Measurements from ENCODE around the gene SLC9A5. TPM values are rescaled to one million over a fixed set of nuclear protein-coding genes. Genes with fewer than 3 reads are reported as not detected.

SLC9A5 gene
- total and polyA plus RNA-seq, 2 donors (not counting 3 experiments of a cell fraction or from before 2014, with no cell fraction given): 2.7 to 2.8 TPM

GRCh38 chr16:67247192-67248072, 1.3 kb upstream of the SLC9A5 start, which contains the start of gene FHOD1:
TSS of gene FHOD1 (minus strand) at chr16:67247481. CDS start at chr16:67247410, 71 bp downstream.
- ChIA-PET POLR2A (interaction anchor here (0.7 to 2.7 kb wide), 7 partner anchors 11 to 167 kb away, joined by 3 to 10 read pairs (median 6); partner anchors contain the start of gene TMEM208), CTCF (interaction anchor here (0.6 to 3.2 kb wide), 16 partner anchors 9 to 274 kb away, joined by 3 to 18 read pairs (median 4); partner anchors contain the start of genes TMEM208 and TPPP3)
- Histone ChIP-seq H3K9me1 (replicated peaks; ENCODE audit: control insufficient read depth, extremely low read depth, insufficient read depth, low read length) (no peaks in the 10 kb centered on the region), H3K27me3 (ENCODE audit: control insufficient read depth in 2 of 2, insufficient read depth in 2 of 2, low read length in 2 of 2) (peaks cover 0 to 3% of the 10 kb centered on the region in 2 experiments), H4K20me1 (replicated peaks; ENCODE audit: control insufficient read depth, extremely low read depth, insufficient read depth, low read length) (no peaks in the 10 kb centered on the region), H3K9me3 (replicated peaks; ENCODE audit: control insufficient read depth, insufficient read depth, low read length) (no peaks in the 10 kb centered on the region), H3K9ac (replicated peaks; ENCODE audit: extremely low read depth, insufficient read depth, low read length) (peak within 1 kb of the TSS; percentile 69), H3K4me3 (replicated peaks in 1 of 3; ENCODE audit: insufficient read depth in 1 of 3, low read depth in 1 of 3, low read length in 3 of 3) (peak within 1 kb of the TSS; percentile 60 to 89 (median 83)), H3K4me1 (ENCODE audit: control insufficient read depth, extremely low read depth, insufficient read depth, low read length) (peaks cover 46% of the 10 kb centered on the region), H3K36me3 (ENCODE audit: control insufficient read depth in 2 of 2, extremely low read depth in 1 of 2, insufficient read depth in 2 of 2, low read length in 2 of 2) (no peaks in the 10 kb centered on the region), H3K79me2 (ENCODE audit: control insufficient read depth, insufficient read depth, low read length) (peaks cover 28% of the 10 kb centered on the region), H3K27ac (ENCODE audit: insufficient read depth, low read depth, low read length) (peak within 1 kb of the TSS; percentile 88), H2AFZ (ENCODE audit: low read depth, low read length) (peak within 1 kb of the TSS; percentile 84), H3K4me2 (ENCODE audit: insufficient read depth, low read length) (peak within 1 kb of the TSS; percentile 73)
- intact Hi-C loops (cut with micrococcal nuclease): loop anchor here (1.0 kb wide), 2 partner anchors 21 to 49 kb away; no protein-coding TSS in a partner anchor
- TF ChIP-seq POLR2AphosphoS5 (IDR thresholded peaks at IDR 0.05; ENCODE audit: insufficient read depth, low read depth, low read length) (peak; percentile 92), JUN (IDR thresholded peaks at IDR 0.05; ENCODE audit: borderline replicate concordance, insufficient read depth, insufficient read length, low read depth) (no peak), EZH2 (IDR thresholded peaks at IDR 0.05; ENCODE audit: borderline replicate concordance, low read depth, low read length, severe bottlenecking) (no peak), FOS (IDR thresholded peaks at IDR 0.05; ENCODE audit: borderline replicate concordance, insufficient read depth, low read length) (no peak), CTCF (IDR thresholded peaks at IDR 0.05; ENCODE audit: extremely low read depth in 1 of 2, insufficient read depth in 1 of 2, low read depth in 1 of 2, low read length in 2 of 2) (no peak), POLR2A (IDR thresholded peaks at IDR 0.05; ENCODE audit: low read depth, low read length) (peak; percentile 93)
- DNase-seq (ENCODE audit: low read depth, low spot score): peak; percentile 98
- no TSS peak for BruUV-seq (replicated peaks)
- dilution Hi-C loops (cut with MboI; ENCODE audit: extremely low pct_ligation_motif_present, low sequenced_read_pairs): no loop called here
- FAIRE-seq: peak; percentile 98

Data from endothelial cell of umbilical vein (primary cell).